GM18520 (cell line): Measurements from ENCODE around the gene BMPER.
"Not testable (repeated sequence)": the region's sequence is repeated elsewhere in the genome, so short reads cannot be mapped to it uniquely, and the experiment has no call there.

Experiments used
- ATAC-seq: cut with Tn5 transposase; IDR thresholded peaks from one replicate; pipeline ENCODE4 v1.9.1; 2021; ENCODE audit not compliant: unreplicated experiment

Gene BMPER

DNA sequence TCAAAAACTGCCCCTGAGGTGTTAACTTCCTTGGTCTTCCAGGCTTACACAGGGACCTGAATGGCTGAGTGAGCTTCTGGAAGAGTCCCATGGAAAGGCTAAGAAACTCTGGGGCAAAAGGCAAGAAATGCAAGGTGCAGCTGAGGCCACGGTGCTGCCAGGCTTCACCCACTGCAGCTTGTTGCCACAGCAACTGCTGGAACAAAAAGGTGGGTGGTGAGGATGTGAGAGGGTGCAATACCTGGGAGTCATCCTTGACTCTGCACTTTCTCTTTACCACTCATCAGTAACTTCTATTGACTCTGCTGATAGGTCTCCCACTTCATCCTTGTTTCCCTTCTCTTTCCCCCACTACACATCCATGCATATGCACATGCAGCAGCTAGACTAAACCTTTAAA, 258.6 kb downstream of the BMPER start:
- ATAC-seq, result no peak

DNA sequence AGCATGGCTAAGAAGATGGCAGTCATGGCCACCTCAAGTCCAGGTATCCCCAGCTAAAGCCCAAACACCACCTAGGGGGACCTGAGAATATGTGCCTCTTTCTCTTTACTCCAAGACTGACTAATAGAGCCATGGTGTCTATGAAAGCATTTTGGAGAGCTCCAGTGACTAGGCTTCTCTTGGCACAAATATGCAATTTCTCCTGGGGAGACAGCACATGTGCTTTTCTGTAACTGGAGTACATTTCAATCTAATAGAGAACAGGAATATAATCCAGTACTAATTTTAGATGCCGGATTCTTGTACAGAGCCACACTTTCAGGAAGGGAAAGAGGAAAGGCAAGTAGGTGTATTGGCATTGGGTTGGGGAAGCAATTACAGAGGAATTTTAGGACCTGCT, 260.1 kb downstream of the BMPER start:
- no peak for ATAC-seq

DNA sequence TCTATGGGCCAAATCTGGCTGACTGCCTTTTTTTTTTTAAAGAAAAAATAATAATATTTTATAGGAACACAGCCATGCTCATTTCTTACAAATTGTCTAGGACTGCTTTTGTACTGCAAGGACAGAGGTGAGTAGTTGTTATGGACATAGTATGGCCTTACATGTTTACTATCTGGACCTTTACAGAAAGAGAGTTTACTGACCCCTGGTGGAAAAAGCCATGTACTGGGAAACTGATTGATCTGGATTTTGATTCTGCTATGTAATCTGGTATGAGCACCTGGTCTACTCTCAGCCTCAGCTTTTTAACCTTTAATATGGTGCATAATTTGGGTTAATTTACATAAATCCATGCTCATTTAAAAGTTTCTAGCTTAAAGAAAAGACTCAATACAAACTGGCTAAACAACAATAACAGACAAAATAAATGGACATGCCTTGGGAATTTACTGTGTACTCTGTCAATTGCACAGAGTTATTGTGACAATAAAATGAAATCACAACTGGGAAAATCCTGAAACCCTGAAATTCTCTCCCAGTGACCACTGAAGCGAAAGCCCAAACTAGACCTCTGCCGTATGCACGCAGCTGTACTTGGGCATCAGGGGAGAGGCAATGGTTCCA, 260.7 kb downstream of the BMPER start:
- no peak for ATAC-seq

DNA sequence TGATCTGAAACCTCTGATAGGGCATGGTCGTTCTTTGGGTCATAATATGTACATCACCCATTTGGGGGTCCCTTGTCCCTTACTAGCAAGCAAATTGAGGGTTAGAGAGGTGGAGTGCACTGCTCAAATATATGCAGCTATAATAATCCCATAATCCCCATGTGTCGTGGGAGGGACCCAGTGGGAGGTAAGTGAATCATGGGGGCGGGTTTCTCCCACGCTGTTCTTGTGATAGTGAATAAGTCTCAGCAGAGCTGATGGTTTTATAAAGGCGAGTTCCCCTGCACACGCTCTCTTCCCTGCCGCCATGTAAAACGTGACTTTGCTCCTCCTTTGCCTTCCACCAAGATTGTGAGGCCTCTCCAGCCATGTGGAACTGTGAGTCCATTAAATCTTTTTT, 262.7 kb downstream of the BMPER start:
- no peak for ATAC-seq

DNA sequence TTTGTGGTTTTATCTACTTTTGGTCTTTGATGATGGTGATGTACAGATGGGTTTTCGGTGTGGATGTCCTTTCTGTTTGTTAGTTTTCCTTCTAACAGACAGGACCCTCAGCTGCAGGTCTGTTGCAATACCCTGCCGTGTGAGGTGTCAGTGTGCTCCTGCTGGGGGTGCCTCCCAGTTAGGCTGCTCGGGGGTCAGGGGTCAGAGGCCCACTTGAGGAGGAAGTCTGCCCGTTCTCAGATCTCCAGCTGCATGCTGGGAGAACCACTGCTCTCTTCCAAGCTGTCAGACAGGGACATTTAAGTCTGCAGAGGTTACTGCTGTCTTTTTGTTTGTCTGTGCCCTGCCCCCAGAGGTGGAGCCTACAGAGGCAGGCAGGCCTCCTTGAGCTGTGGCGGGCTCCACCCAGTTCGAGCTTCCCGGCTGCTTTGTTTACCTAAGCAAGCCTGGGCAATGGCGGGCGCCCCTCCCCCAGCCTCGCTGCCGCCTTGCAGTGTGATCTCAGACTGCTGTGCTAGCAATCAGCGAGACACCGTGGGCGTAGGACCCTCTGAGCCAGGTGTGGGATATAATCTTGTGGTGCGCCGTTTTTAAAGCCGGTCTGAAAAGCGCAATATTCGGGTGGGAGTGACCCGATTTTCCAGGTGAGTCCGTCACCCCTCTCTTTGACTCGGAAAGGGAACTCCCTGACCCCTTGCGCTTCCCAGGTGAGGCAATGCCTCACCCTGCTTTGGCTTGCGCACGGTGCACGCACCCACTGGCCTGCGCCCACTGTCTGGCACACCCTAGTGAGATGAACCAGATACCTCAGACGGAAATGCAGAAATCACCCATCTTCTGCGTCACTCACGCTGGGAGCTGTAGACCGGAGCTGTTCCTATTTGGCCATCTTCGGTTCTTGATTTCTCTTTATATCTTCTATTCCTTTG, 269.6 kb downstream of the BMPER start:
- not testable (repeated sequence) for ATAC-seq

DNA sequence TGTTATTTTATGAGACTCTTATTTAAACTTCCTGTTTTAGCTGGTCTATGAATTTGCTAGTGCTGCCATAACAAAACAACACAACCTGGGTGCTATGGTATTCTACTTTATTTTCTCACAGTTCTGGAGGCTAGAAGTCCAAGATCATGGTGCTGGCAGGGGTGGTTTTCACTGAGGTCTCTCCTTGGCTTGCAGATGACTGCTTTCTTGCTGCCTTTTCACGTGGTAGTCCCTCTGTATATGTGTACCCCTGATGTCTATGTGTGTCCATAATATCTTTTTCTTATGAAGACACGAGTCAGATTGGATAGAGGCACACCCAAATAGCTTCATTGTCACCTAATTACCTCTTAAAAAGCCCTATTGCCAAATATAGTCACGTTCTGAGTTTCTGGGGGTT, 270.5 kb downstream of the BMPER start:
- ATAC-seq, result no peak

DNA sequence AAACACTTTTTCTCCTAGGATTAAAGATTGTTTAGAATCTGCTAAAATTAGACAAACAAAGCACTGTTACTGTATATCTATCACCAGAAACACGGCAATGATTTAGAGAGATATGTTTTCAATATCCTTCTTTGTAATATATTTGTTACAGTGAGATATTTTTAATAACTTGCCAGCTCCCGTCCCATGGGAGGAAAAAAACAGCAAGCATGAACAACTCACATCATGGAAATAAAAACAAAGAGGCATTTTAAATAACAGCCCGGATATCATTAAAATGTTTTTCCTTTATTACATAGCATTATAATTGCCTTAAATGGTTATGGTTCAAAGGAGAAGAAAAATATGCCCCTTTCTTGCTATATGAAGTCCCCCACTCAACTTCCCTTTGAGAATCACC, 272.1 kb downstream of the BMPER start:
- no peak for ATAC-seq

DNA sequence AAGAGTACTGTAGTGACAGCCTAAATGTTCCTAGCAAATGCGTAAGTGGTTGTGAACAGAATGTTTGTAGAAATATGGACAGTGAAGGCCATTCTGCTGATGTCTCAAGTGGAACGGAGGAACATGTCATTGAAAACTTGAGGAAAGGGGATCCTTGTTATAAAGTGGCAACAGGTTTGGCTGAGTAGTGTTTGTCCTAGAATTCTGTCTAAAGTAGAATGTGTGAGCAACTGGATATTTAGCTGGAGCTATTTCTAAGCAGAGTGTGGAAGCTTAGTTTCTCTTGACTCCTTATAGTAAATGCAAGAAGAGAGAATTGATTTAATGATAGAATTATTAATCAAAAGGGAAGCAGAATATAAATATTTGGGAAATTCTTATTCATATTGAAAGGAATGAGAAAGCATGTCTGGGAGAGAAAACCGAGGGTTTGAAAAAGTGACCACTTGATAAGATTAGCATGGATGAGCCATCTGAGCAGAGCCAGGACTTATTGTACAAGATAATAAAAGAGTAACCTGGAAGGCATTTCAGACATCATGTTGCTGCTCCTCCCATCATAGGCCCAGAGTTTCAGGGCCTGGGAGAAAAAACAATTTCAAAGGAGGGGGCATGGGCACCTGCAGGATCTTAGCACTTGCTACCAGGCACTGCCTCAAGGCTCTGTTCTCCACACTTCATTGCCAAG, 276.1 kb downstream of the BMPER start:
- ATAC-seq, result no peak

DNA sequence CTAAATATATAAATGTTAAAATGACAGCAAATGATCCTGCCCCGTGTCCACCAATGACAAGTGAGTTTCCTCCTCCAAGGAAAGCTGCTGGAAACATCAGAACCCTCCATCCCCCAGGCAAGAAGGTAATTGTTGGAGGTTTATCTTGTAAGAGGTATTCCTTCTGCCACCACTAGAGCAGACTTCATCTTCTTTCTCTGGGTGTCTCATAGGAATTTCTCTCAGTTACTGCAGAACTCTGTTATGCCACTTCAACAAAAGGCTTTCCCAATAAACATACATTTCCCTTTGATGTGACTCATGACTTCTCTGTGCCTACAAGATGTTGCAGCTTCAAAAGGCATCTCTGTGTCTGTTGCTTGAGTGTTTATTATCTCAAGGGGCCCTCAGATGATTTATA, 279.1 kb downstream of the BMPER start:
- ATAC-seq, result no peak

DNA sequence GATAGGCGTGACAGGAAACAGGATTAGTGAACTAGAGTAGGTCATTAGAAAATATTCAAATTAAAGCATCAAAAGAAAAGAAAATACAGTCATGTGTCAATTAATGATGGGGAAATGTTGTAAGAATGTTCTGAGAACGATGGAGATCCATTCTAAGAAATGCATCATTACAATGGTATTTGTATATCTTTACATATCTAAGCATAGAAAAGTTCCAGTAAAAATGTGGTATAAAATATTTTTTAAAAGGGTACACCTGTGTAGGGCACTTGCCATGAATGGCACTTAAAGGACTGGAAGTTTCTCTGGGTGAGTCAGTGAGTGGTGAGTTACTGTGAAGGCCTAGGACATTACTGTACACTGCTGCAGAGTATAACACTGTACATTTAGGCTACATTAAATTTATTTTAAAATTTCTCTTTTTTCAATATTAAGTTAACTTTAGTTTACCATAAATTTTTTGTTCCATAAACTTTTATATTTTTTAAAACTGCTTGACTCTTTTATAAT, 282.5 kb downstream of the BMPER start:
- no peak for ATAC-seq

DNA sequence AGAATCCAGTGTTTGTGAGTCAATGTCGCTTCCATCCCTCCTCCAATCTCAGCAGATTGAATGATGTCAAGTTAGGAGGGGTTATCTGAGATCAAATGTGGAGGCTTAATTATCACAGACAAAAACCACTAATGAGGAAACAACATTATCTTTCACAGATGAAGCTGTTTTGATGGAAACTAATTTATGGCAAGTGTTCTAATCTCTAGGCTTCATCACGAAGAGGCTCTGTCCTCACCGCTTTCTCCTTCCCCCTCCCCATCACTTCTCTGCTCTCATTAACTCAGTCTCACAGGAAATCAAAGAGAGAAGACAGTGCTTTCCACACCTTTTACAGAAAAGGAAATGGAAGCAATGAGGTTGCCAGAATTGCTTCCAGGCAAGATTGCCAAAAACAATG, 283.7 kb downstream of the BMPER start:
- ATAC-seq, result no peak

DNA sequence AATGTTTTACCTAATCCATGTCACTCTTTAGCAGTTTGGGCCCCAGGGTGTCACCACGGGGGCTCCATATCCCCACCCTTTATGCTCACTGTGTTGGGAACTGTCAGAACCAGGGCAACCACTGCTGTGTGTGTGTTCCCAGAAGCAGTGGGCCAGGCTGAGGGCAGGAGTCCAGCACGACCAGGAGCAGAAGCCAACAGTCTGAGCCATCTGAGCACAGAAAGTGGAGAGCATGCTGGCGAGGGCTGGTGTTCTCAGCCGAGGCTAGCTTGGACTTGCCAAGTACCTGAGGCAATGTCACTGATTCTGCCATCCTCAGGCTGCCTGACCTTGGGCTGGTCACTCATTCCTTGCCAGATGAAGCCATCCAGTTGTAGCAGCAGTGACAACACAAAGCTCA, 285.0 kb downstream of the BMPER start:
- ATAC-seq, result no peak

DNA sequence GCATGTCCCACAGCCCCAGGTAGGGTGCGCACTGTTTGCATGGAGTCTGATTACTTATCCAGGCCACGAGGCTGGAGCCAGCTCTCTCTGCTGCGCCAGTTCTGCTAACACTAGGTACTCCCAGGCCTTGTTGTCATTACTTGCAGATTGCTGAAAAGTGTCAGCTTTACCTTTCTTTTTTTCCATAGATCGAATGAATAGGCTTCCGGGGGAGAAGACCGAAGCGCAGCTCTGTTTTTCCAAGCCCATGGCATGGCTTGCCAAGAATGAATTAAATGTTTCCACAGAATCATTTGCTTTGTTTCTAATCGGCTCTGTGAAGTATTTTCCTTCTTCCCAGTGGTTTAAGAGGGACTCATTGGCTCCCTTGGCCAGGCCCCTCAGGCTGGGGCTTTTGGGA, 285.8 kb downstream of the BMPER start:
- ATAC-seq, result no peak

DNA sequence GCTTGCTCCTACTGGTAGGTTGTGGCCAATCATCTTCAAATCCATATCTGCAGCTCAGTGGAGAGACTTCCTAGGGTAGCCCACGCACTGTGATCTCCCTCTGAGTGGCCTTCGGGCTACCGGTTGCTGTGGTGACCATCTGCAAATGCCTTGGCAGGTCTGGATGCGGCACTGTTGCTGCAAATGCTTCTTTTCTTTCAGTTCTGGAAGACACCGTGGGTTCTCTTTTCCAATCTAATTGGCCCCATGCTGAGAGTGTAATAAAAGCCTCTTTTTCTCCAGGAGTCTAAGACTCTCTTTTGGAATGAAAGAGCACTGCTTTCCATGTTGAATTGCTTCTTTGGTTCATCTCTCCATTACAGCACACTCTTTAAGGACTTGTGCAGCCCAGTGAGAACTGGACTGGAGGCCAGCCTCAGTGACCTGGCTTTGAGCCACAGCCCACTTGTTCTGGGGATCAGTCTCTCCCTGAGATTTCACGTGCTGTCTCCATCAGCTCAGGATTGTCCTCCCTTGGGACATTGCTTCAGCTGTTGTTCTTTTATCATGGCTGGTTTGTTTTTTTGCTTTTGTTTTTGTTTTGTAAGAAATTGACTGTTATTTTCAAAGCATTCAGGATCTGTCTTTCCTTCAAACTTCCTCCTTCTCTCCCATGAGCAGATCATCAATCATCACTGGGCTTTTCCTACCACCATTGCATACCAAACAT, 286.6 kb downstream of the BMPER start:
- no peak for ATAC-seq

DNA sequence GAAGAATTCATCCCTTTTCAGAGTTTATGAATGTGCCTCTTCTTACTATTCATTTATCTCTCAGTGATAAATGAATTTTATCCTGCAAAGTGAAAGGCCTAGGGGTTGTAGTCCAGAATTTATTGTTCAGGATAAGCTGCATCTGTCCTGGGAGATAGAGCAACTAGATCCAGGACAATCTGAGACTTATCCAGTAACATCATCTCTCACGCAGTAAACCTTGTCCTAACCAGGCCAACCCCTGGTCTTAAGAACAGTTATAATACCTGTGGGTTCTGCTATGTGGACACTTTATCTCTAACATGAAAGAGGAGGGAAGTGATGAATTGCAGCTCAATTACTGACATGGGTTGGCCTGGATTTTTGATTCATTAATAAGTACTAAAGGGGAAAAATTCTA, 287.6 kb downstream of the BMPER start:
- no peak for ATAC-seq

DNA sequence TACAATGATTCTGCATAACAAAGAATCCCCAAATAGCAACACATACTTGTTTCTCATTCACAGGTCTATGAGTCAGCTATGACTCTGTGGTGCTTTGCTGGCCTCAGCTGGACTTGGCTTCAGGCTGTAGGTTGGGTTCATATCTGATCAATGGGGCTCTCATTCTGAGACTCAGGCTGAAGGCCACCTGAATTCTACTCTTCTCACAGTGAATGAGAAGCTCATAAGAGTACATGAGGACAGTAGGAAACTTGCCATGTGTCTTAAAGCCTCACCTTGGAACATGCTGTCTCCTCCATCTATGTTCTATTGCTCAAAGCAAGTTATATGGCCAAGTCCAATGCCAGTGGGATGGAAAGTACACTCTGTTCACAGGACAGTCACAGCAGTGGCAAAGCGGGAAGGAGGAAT, 292.9 kb downstream of the BMPER start:
- ATAC-seq, result no peak
